PC-3 (cell line): ENCODE data around the gene KLK14. TPM values are rescaled to one million over a fixed set of nuclear protein-coding genes. Genes with fewer than 3 reads are reported as not detected.

ENCODE experiments used
- ATAC-seq: fragments of 200-7000 bp; cut with Tn5 transposase; 2 replicates; pipeline ENCODE4 v1.9.1; 2020; ENCODE audit warnings: mild to moderate bottlenecking, moderate library complexity
- BruUV-seq: library from RNA; stranded (reverse); fragments of 400-500 nt; replicated peaks from 2 replicates; lab custom pipeline; 2021; lab: Mats Ljungman, UMichigan
- CTCF ChIA-PET: fragments of 300-600 bp; sonication (Branson Sonifier 250); formaldehyde crosslinking; loops from one replicate; lab custom pipeline; 2022; ENCODE audit warnings: antibody characterized with exemption; lab: Charles Lee
- POLR2A ChIA-PET: fragments of 300-600 bp; sonication (Branson Sonifier 250); formaldehyde crosslinking; loops from one replicate; lab custom pipeline; 2022; ENCODE audit warnings: antibody characterized with exemption; ENCODE audit not compliant: unreplicated experiment; lab: Charles Lee
- DNase-seq: peaks from one replicate; pipeline ENCODE4 v3.0.0-alpha.2; 2015
- H2AFZ ChIP-seq: fragments of 300-600 bp; sonication (generic); 2 replicates; pipeline ENCODE4 v1.6.0; 2016; ENCODE audit warnings: antibody characterized with exemption, low read length
- H3F3A ChIP-seq: fragments of 300-600 bp; sonication (generic); one replicate; pipeline ENCODE4 v1.6.0; 2017; ENCODE audit warnings: antibody characterized with exemption, low read length, control low read depth, mild to moderate bottlenecking; ENCODE audit not compliant: unreplicated experiment
- H3K27ac ChIP-seq: fragments of 300-600 bp; sonication (generic); 2 replicates; pipeline ENCODE4 v1.5.1; 2016; ENCODE audit warnings: mild to moderate bottlenecking, low read length
- H3K27me3 ChIP-seq: fragments of 300-600 bp; sonication (generic); 2 replicates; pipeline ENCODE4 v1.6.1; 2016; ENCODE audit warnings: low read length, mixed read lengths
- H3K36me3 ChIP-seq: fragments of 300-600 bp; sonication (generic); 2 replicates; pipeline ENCODE4 v1.6.1; 2016; ENCODE audit warnings: low read depth, mixed run types, low read length, mixed read lengths
- H3K4me1 ChIP-seq: fragments of 300-600 bp; sonication (generic); 2 replicates; pipeline ENCODE4 v1.5.1; 2016; ENCODE audit warnings: low read length; ENCODE audit not compliant: insufficient read depth
- H3K4me2 ChIP-seq: fragments of 300-600 bp; sonication (generic); 2 replicates; pipeline ENCODE4 v1.6.0; 2016; ENCODE audit warnings: low read length
- H3K4me3 ChIP-seq: fragments of 300-600 bp; sonication (generic); 2 replicates; pipeline ENCODE4 v1.5.1; 2016; ENCODE audit warnings: mild to moderate bottlenecking, low read length, mixed read lengths
- H3K79me2 ChIP-seq: fragments of 300-600 bp; sonication (generic); 2 replicates; pipeline ENCODE4 v1.6.1; 2017; ENCODE audit warnings: low read length, mixed read lengths
- H3K9ac ChIP-seq: fragments of 300-600 bp; sonication (generic); 2 replicates; pipeline ENCODE4 v1.6.0; 2016; ENCODE audit warnings: mild to moderate bottlenecking, low read length
- H3K9me2 ChIP-seq: fragments of 300-600 bp; sonication (generic); replicated peaks from 2 replicates; pipeline ENCODE4 v1.6.1; 2016; ENCODE audit warnings: mixed run types, low read length, mixed read lengths
- H3K9me3 ChIP-seq: fragments of 300-600 bp; sonication (generic); 2 replicates; pipeline ENCODE4 v1.6.1; 2016; ENCODE audit warnings: low read length, mixed read lengths
- H4K20me1 ChIP-seq: fragments of 300-600 bp; sonication (generic); 2 replicates; pipeline ENCODE4 v1.6.1; 2016; ENCODE audit warnings: low read length, mixed read lengths
- CTCF ChIP-seq: fragments of 300-600 bp; sonication (generic); conservative IDR thresholded peaks from 2 replicates; pipeline ENCODE4 v1.5.1; 2017; ENCODE audit warnings: antibody characterized with exemption, low read depth, mild to moderate bottlenecking, low read length
- EZH2 ChIP-seq: fragments of 300-600 bp; sonication (generic); IDR thresholded peaks from one replicate; pipeline ENCODE4 v1.6.1; 2017; ENCODE audit warnings: antibody characterized with exemption, mild to moderate bottlenecking, low read length; ENCODE audit not compliant: unreplicated experiment
- EZH2phosphoT487 ChIP-seq: fragments of 300-600 bp; sonication (generic); IDR thresholded peaks from 2 replicates; pipeline ENCODE4 v1.6.1; 2018; ENCODE audit warnings: mild to moderate bottlenecking, antibody characterized with exemption, low read length, borderline replicate concordance
- intact Hi-C: fragments of 100-400 bp; cut with micrococcal nuclease; formaldehyde crosslinking; loops from 2 replicates; pipeline ENCODE4 v1.9.0; 2023
- total RNA-seq: library from RNA; depleted of rRNA; stranded (reverse); fragments of >200 nt; gene quantifications from 2 replicates; pipeline ENCODE4 v1.2.3, GENCODE V29; 2014

The KLK14 gene
- total RNA-seq, 1 experiment from 2014 or later = not detected

- Histone ChIP-seq H3K27ac (no peak overlapping the region), H4K20me1 (0 out of 2 replicates have a peak, but pooled peaks cover 5% of the 10 kb centered on the region), H3K36me3 (peaks cover 3% of the 10 kb centered on the region; the same call in 1 of the 2 replicates), H3K4me3 (no peak overlapping the region), H3K4me2 (no peak overlapping the region), H3F3A (peaks cover 4% of the 10 kb centered on the region), H3K9ac (no peak overlapping the region), H3K9me2 (no peaks in the 10 kb centered on the region), H2AFZ (no peak overlapping the region), H3K79me2 (peaks cover 18% of the 10 kb centered on the region; the same call in 1 of the 2 replicates), H3K4me1 (peaks cover 28% of the 10 kb centered on the region), H3K9me3 (no peaks in the 10 kb centered on the region), H3K27me3 (no peaks in the 10 kb centered on the region)
- ChIA-PET CTCF (interaction anchor here (0.6 to 6.0 kb wide), 4 partner anchors 55 to 175 kb away, joined by 3 to 79 read pairs (median 8); partner anchors contain the start of gene KLK10), POLR2A (no interaction called here)
- peak; percentile 40 for ATAC-seq
- DNase-seq = peak; percentile 77
- no TSS peak for BruUV-seq
- no peak for TF ChIP-seq EZH2phosphoT487
- no peak for TF ChIP-seq EZH2
- peak; percentile 79 for TF ChIP-seq CTCF
- intact Hi-C loops = loop anchor here (1.0 kb wide), 1 partner anchor 168 kb away; no protein-coding TSS in a partner anchor
These were observed 14.6 kb upstream of the KLK14 start for GRCh38 chr19:51097166-51097738.

DNA sequence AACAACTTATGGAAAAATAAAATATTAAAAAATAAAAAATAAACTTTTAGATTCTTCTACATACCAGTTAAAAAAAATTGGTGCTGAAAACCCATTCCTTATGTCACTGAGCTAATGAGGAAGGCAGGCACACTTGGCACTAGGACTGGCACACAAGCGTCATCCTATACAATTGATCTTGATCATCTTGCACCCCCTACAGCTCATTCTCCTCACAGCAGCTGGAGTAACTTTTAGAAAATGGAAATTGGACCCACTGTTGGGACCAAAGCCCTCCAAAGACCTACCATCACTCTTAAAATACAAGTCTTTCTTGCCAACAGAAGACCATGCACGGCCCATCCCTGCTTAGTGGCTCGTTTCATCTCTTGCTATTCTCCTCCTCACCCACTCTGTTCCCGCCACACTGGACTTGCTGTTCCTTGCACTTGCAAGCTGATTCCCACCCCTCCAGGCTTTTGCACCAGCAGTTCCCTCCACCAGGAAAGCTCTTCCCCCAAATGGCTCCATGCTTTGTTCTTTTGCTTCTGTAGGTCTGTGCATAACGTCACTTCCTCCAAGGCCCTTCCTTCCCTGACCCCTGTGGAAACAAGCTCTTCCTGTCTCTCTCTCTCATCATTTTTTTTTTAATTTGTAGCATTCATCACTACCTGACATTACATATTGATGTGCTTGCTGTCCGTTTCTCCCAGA lies 13.9 kb upstream of the KLK14 start:
- ATAC-seq (no peak), DNase-seq (peak; percentile 47)
- intact Hi-C loops = loop anchor here (1.0 kb wide), 1 partner anchor 167 kb away; no protein-coding TSS in a partner anchor
- peaks cover 13% of the 10 kb centered on the region; the same call in 1 of the 2 replicates for H3K79me2 ChIP-seq
- peaks cover 3% of the 10 kb centered on the region; the same call in 1 of the 2 replicates for H3K36me3 ChIP-seq
- H3K4me2 ChIP-seq = no peak overlapping the region
- no peaks in the 10 kb centered on the region for H3K9me2 ChIP-seq
- H2AFZ ChIP-seq = no peak overlapping the region
- TSS peak; percentile 10 for BruUV-seq
- no peak overlapping the region for H3K9ac ChIP-seq
- peaks cover 33% of the 10 kb centered on the region for H3K4me1 ChIP-seq
- H3K9me3 ChIP-seq = no peaks in the 10 kb centered on the region
- POLR2A ChIA-PET = no interaction called here
- H3K27ac ChIP-seq = no peak overlapping the region
- no peak overlapping the region for H3K4me3 ChIP-seq
- 0 out of 2 replicates have a peak, but pooled peaks cover 3% of the 10 kb centered on the region for H4K20me1 ChIP-seq
- CTCF ChIA-PET = interaction anchor here (0.5 to 6.0 kb wide), 7 partner anchors 18 to 181 kb away, joined by 3 to 79 read pairs (median 6); partner anchors contain the start of gene KLK10
- H3F3A ChIP-seq = peaks cover 4% of the 10 kb centered on the region
- no peaks in the 10 kb centered on the region for H3K27me3 ChIP-seq
- TF ChIP-seq EZH2 = no peak
- peak; percentile 65 for TF ChIP-seq CTCF
